DMS 273 treated with DMSO at 0.1 percent for 48 hours (cell line): ENCODE data around the gene STPG4.
"Not testable (repeated sequence)": the region's sequence is repeated elsewhere in the genome, so short reads cannot be mapped to it uniquely, and the experiment has no call there.

ENCODE experiments used
- DNase-seq: peaks from one replicate; lab custom pipeline; 2025; lab: John Stamatoyannopoulos, UW

The STPG4 gene

GRCh38 chr2:47172922-47173695 is 18.0 kb upstream of the STPG4 start:
- DNase-seq = no peak

DNA sequence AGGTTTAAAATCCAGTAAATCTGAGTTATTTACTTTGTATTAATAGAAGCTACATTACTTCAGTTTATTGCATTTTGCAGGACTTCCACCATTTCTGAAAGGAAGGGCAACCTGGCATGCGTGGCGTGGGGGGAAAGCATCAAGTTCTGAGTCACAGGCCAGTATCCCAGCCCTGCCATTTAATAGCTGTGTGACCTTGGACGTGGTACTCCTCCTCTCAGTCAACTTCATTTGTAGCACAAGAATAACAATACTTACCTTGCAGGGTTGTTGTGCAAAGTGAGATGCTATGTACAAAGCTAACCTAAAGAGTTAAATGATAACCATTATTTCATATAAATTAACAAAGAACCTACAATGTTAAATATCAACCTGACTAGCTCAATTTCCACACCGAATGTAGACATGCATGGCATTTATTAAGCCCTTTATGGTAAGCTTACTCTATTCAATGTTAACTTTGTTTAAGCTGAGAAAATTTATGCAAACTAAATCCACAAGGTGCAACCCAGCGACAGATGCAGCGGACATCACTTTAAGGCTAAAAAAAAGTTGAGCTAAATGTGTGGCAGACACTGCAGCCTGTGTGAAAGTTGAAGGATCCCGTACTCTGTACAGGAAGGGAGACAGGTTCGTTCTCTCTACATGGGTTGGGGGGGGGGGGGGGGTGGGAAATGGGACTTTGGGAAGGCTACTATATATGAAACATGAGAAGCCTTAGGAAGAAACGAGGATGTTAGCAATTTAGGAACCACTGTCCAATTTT is 17.2 kb upstream of the STPG4 start:
- no peak for DNase-seq

GRCh38 chr2:47169784-47170183 is 14.7 kb upstream of the STPG4 start:
- no peak for DNase-seq

DNA sequence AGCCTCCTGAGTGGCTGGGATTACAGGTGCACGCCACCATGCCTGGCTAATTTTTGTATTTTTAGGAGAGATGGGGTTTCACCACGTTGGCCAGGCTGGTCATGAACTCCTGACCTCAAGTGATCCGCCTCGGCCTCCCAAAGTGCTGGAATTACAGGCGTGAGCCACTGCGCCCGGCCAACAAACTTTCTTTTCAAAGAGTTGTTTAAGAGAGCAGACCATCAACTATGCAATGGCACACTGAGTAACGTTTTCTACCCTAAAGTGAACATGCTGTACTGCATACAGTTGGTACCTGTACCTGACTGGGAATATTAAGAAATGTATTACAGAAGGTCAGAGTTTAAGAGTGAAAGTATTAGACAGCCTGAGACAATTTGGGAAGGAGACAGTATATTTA is 13.8 kb upstream of the STPG4 start:
- DNase-seq = not testable (repeated sequence)

GRCh38 chr2:47167149-47167548 is 12.0 kb upstream of the STPG4 start:
- DNase-seq = no peak

GRCh38 chr2:47165001-47165555 is 10.0 kb upstream of the STPG4 start:
- no peak for DNase-seq

DNA sequence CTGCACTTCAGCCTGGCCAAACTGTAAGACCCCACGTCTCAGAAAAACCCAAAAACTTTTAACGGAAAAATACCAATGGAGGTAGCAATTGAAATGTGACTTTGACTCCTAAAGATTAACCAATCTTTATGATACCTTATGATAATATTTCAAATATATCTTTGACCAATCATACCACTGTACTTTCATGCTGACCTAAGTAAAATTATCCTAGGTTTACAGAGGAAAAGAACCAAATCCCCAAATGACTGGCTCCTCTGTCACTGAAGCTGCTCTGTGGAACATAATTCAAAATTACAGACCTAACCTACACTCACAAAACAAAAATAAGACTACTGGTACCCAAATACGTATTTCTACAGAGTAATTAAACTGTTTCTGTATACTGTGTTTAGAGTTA is 7.7 kb upstream of the STPG4 start:
- DNase-seq = no peak

- DNase-seq = no peak
Observed at GRCh38 chr2:47161475-47161874, 6.4 kb upstream of the STPG4 start.

GRCh38 chr2:47160660-47161059 is 5.6 kb upstream of the STPG4 start:
- DNase-seq = no peak

DNA sequence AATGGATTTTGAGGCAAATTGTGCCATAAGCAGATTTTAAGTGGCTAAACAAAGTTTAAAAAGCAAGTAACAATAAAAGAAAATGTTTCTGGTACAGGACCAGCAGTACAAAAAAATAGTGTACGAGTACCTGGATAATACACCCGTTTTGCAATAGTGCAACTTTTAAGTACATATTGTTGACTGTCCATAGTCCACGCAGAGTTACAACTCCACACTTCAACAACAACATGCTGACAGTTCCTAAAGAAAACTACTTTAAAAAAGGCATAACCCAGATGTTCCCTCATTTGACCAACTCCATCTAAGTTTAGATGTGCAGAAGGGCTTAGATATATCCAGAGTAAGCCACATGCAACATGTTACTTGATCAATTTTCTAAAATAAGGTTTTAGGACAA is 5.1 kb upstream of the STPG4 start:
- no peak for DNase-seq

GRCh38 chr2:47159627-47160026 is 4.5 kb upstream of the STPG4 start:
- no peak for DNase-seq

DNA sequence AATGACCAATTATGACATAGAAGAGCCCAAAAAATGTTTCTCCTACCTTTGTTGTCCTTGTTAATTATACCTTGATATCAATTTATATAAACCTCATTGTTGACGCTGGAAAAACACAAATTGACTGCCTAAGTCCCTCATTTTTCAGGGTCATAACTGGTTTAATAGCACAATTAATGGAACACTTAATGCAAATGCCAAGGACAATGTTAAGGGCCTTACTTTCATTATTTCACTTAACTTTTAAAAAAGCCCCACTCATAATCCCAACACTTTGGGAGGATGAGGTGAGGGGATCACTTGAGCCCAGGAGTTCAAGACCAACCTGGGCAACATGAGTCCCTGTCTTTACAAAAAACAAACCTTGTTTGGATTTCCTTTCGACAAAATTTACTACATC is 3.5 kb upstream of the STPG4 start:
- no peak for DNase-seq

DNA sequence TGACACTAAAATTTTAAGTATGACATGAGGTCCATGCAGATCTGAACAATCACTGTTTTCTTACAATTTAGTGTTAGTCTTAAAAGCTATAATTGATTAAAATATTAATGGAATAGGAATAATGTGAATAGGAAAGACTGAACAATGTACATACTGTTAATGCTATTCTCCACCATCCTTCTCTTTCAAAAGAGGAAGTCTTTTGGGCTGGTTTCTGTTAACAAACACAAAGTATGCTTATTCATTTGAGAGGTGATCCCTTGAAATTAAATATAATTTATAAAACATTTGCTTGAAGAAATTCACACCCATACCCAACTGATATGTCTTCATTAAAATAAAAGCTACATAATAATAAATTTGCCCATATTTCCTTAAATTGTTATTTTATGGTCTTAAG is 2.3 kb downstream of the STPG4 start:
- no peak for DNase-seq

GRCh38 chr2:47150175-47150574 is 4.9 kb downstream of the STPG4 start:
- no peak for DNase-seq

- no peak for DNase-seq
Observed at GRCh38 chr2:47147021-47147420, 8.1 kb downstream of the STPG4 start.

GRCh38 chr2:47145466-47145865 is 9.6 kb downstream of the STPG4 start:
- no peak for DNase-seq

DNA sequence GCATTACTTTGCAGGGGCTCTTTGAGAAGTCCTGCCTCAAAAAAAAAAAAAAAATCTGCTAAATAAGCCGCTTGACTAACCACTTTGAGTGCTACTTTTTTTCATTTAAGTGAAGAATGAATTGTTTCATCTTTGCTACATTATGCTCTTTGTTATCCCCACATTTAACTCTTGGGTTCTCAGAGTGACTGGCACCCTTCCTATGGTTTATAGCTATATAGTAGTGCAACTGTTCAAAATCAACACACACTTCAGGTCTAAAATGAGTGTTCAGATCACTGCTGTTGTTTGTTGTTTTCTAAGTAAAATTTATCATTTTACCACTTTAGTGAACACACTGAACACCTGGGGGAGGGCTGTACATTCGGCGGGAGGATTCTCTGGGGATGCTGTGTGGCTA is 13.6 kb downstream of the STPG4 start:
- DNase-seq = no peak

- no peak for DNase-seq
Observed at GRCh38 chr2:47134386-47135090, 20.6 kb downstream of the STPG4 start.

GRCh38 chr2:47133046-47133445 is 22.1 kb downstream of the STPG4 start:
- DNase-seq = no peak

GRCh38 chr2:47129191-47129706 is 25.9 kb downstream of the STPG4 start:
- no peak for DNase-seq

- DNase-seq = no peak
Observed at GRCh38 chr2:47128705-47129104, 26.4 kb downstream of the STPG4 start.

GRCh38 chr2:47127862-47128543 is 27.1 kb downstream of the STPG4 start:
- DNase-seq = no peak
